Measurements from ENCODE around the gene CREB5.

Gene CREB5

GRCh38 chr7:28643584-28644340, 231.4 kb downstream of the CREB5 start:
- DNase-seq (ENCODE audit: low spot score) = no peak

- DNase-seq (ENCODE audit: low spot score) = no peak
Measured at GRCh38 chr7:28645866-28646265, 233.5 kb downstream of the CREB5 start.

- DNase-seq (ENCODE audit: low spot score) = no peak
Measured at GRCh38 chr7:28646376-28647075, 234.2 kb downstream of the CREB5 start.

GRCh38 chr7:28647076-28647421, 234.7 kb downstream of the CREB5 start:
- no peak for DNase-seq (ENCODE audit: low spot score)

- DNase-seq (ENCODE audit: low spot score) = no peak
Measured at GRCh38 chr7:28649189-28649588, 236.9 kb downstream of the CREB5 start.

GRCh38 chr7:28649811-28650210, 237.5 kb downstream of the CREB5 start:
- DNase-seq (ENCODE audit: low spot score) = no peak

GRCh38 chr7:28654110-28654509, 241.8 kb downstream of the CREB5 start:
- DNase-seq (ENCODE audit: low spot score) = no peak

- DNase-seq (ENCODE audit: low spot score) = no peak
Measured at GRCh38 chr7:28656529-28656928, 244.2 kb downstream of the CREB5 start.

GRCh38 chr7:28658381-28658780, 246.1 kb downstream of the CREB5 start:
- no peak for DNase-seq (ENCODE audit: low spot score)

GRCh38 chr7:28660132-28660531, 247.8 kb downstream of the CREB5 start:
- DNase-seq (ENCODE audit: low spot score) = no peak

- DNase-seq (ENCODE audit: low spot score) = no peak
Measured at GRCh38 chr7:28661826-28662595, 249.7 kb downstream of the CREB5 start.

- no peak for DNase-seq (ENCODE audit: low spot score)
Measured at GRCh38 chr7:28666154-28666553, 253.8 kb downstream of the CREB5 start.

- no peak for DNase-seq (ENCODE audit: low spot score)
Measured at GRCh38 chr7:28668085-28668484, 255.8 kb downstream of the CREB5 start.

- no peak for DNase-seq (ENCODE audit: low spot score)
Measured at GRCh38 chr7:28669330-28669729, 257.0 kb downstream of the CREB5 start.

- no peak for DNase-seq (ENCODE audit: low spot score)
Measured at GRCh38 chr7:28671526-28671925, 259.2 kb downstream of the CREB5 start.

GRCh38 chr7:28672397-28672797, 260.1 kb downstream of the CREB5 start:
- DNase-seq (ENCODE audit: low spot score) = no peak

GRCh38 chr7:28674359-28674782, 262.1 kb downstream of the CREB5 start:
- no peak for DNase-seq (ENCODE audit: low spot score)

GRCh38 chr7:28675429-28675828, 263.1 kb downstream of the CREB5 start:
- no peak for DNase-seq (ENCODE audit: low spot score)

- no peak for DNase-seq (ENCODE audit: low spot score)
Measured at GRCh38 chr7:28677668-28678067, 265.4 kb downstream of the CREB5 start.

GRCh38 chr7:28678431-28678965, 266.2 kb downstream of the CREB5 start:
- DNase-seq (ENCODE audit: low spot score) = no peak

- no peak for DNase-seq (ENCODE audit: low spot score)
Measured at GRCh38 chr7:28681693-28682310, 269.5 kb downstream of the CREB5 start.

- DNase-seq (ENCODE audit: low spot score) = no peak
Measured at GRCh38 chr7:28682801-28683200, 270.5 kb downstream of the CREB5 start.

All from AG08395 (cell line).